ENCODE data around the gene CNTROB. TPM values are rescaled to one million over a fixed set of nuclear protein-coding genes. Genes with fewer than 3 reads are reported as not detected.

The CNTROB gene
- total RNA-seq, 2 donors from 2014 or later, result 14.7 to 15.2 TPM

DNA sequence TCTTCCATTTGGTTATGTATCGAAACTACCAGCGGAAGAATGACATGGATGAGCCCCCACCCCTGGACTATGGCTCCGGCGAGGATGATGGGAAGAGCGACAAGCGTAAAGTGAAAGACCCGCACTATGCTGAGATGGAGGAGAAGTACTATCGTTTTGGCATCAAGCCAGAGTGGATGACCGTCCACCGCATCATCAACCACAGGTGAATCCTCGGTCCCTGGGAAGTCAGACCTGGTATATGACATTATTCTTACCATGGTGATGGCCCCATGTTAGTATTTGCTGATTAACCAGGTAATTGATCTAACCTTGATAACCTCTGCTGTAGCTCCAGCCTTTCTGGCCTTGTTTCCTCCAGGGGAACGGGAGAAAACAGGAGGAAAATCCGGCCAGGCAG is 34.9 kb upstream of the CNTROB start:
- no peak for DNase-seq (ENCODE audit: low spot score)
- intact Hi-C loops (cut with DNase I), result no loop called here

DNA sequence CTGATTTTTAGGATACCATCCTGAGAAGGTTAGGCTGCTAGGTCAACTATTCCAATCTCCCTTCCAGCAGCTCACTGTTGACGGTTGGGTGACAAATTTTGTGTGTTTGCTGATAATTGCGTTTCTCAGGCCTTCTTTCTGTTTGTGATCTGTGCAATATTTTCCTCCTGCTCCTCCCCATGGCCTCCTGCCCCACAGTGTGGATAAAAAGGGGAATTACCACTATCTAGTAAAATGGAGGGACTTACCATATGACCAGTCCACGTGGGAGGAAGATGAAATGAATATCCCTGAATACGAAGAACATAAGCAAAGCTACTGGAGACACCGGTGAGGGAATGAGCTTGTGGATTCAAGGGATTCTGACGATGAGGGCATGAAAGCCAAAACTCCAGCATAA is 34.2 kb upstream of the CNTROB start:
- intact Hi-C loops (cut with DNase I), result no loop called here
- DNase-seq (ENCODE audit: low spot score), result no peak

DNA sequence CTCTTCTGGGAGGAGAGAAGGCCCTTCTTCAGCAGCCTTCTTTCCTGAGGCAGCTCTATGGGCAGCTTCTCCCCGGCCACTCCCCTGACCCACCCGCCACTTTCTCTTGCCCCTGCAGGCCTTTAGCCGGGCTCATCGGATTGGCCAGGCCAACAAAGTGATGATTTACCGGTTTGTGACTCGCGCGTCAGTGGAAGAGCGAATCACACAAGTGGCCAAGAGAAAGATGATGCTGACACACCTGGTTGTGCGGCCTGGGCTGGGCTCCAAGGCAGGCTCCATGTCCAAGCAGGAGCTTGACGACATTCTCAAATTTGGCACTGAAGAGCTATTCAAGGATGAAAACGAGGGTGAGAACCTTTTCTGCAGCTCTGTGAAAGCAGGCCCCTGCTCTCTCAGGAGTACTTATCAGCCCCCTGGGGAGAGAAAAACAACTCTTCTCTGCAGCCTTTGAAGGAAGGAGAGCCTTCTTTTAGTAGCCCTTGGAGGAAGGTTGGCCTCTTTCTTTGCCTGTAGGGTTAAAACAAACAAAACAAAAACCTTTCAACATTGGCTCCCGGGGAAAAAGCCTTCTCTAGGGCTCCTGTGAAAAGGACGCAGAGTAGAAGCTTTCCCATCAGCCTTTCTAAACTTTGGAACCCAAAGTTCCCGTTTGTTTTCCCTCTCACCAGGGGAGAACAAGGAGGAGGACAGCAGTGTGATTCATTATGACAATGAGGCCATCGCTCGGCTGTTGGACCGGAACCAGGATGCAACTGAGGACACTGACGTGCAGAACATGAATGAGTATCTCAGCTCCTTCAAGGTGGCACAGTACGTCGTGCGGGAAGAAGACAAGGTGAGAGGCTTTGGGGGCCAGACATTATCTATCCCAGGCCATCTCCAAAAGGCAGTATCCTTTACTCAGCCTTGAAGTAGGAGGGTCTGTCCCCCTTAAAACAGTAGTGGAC is 28.6 kb upstream of the CNTROB start:
- no peak for DNase-seq (ENCODE audit: low spot score)
- intact Hi-C loops (cut with DNase I), result no loop called here

DNA sequence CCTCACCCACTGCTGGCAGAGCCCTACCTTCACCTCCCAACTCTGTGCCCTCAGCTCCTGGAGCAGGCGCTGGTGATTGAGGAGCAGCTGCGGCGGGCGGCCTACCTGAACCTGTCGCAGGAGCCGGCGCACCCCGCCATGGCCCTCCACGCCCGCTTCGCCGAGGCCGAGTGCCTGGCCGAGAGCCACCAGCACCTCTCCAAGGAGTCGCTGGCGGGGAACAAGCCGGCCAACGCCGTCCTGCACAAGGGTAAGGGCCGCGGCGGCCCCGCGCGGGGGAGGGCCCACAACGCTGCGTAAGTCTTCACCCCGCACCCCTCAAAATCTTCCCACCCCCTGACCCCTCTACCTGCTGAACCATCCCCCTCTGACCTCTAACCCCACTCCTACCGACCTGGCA is 22.9 kb upstream of the CNTROB start:
- intact Hi-C loops (cut with DNase I), result no loop called here
- no peak for DNase-seq (ENCODE audit: low spot score)

DNA sequence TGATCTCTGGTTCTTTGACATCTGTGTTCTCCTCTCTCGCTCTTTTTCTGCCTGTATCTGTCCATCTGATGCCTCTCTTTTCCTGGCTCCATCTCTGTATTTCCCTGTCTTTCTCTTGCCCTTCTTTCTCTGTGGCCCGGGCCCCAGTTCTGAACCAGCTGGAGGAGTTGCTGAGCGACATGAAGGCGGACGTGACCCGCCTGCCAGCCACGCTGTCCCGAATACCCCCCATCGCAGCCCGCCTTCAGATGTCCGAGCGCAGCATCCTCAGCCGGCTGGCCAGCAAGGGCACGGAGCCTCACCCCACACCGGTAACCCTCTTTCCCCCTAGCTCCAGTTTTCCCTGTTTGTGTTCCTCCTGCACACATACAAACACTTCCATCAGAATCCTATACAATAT is 21.7 kb upstream of the CNTROB start:
- DNase-seq (ENCODE audit: low spot score), result no peak
- intact Hi-C loops (cut with DNase I), result loop anchor here in 1 of 2 donors (5.0 kb wide), 1 partner anchor 82 kb away; no protein-coding TSS in a partner anchor

DNA sequence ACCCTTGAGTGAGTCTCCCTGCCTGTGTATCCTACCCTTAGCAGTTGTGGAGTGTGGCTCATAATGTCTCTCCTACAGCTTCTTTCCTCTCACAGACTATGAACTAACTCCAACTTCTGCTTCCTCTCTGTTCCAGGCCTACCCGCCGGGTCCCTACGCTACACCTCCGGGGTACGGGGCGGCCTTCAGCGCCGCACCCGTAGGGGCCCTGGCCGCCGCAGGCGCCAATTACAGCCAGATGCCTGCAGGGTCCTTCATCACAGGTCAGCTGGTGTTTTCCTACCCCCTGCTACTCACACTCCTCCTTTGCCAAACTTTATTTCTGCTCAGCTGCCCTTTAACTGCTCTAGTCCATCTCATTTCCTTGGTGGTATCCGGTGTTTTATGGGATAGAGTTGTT is 21.3 kb upstream of the CNTROB start:
- intact Hi-C loops (cut with DNase I), result loop anchor here in 1 of 2 donors (5.0 kb wide), 1 partner anchor 82 kb away; no protein-coding TSS in a partner anchor
- DNase-seq (ENCODE audit: low spot score), result no peak

DNA sequence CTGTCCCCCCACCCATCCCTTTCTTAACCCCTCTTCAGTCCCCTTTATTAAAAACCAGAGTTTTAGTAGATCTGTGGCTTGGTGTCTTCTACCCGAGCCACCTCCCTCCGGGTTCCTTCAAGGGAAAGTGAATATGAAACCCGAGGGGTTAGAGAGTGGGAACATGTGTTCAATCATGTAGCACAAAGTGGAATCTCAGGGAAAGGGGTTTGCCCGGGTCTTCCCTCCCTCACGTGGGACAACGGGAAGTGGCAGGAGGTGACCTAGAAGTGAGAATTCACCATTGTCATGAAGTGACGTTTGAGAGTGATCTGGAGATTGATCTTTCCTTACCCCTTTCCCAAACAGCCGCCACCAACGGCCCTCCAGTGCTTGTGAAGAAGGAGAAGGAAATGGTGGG is 20.9 kb upstream of the CNTROB start:
- intact Hi-C loops (cut with DNase I), result loop anchor here in 1 of 2 donors (5.0 kb wide), 1 partner anchor 81 kb away; no protein-coding TSS in a partner anchor
- DNase-seq (ENCODE audit: low spot score), result no peak

DNA sequence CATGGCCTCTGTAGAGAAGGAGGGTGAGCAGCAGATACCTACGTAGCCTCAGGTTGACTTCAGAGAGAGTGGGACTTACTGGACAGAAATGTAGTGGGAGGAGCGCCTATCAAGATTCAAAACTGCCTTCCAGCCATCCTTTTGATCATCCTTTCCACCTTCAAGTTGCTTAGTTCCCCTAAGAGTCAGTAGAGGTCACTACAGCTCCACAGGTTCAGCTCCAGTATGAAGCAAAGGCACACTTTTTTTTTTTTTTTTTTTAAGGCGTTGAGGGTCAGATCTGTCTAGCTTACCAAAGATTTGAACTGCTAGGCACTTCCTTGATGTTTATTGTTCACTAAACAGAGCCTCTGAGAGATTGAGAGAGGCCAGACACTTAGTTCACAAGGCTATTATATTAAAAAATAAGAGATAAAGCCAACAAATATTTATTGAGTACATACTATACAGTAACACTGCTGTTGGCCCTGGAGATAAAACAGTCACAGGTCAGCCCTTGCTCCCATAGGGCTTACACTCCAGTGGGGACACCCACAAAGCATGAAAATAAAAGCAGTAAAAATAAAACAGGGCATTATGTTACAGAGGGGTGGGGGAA is 19.0 kb upstream of the CNTROB start:
- intact Hi-C loops (cut with DNase I), result loop anchor here in 1 of 2 donors (5.0 kb wide), 1 partner anchor 79 kb away; no protein-coding TSS in a partner anchor
- no peak for DNase-seq (ENCODE audit: low spot score)

DNA sequence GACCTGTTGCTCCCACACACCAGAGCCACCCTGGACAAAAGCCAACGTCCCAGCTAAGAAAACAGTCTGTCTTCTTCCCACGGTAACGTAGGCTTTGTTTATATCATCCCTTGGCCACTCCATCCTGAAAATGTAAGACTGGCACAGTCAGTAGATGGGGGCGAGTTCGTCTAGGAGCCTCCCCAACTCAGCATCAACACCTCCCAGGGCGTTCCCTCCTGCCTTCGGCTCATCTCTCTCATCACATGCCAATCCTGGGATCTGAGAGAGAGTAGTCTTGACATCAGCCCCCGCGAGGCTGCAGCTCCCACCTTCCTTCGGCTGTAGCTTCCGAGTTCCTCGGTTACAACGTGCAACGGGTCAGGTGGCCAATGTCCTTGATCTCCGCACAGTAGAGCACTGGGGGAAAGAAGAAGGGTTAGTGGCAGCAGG is 16.8 kb upstream of the CNTROB start:
- DNase-seq (ENCODE audit: low spot score), result no peak

DNA sequence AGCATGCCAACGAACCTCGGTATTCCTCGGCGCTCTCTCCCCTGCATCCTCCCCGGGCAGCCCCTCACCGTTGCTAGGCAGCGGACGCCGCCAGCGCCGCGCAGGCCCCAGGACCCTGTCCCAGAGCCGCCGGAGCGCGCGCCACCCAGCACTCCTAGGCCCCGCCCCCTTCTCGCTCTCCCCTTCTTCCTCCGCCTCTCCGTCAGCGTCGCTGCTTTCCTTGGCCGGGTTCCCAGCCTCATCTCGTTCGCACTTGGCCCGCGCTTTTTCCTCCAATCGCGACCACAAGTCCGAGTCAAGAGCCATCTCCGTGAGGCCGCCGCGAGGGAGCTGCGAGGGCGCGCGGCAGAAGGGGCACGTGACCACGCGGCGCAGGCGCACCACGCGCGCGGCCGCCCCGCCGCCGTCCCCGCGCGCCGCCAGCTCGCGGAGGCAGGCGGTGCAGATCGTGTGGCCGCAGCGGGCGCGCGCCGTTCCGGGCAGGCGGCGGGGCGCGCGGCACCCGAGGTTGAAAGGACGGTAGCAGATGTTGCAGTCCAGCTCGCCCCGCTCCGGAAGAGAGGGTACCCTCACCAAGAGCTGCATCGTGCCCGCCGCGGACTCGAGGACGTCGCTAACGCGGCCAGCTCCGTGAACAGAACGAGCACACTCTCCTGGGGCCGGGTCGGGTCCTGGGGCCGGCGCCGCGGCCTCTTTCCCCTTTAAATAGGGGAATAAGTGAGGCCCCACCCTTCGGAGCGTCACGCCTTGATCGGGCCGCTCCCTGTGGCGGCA is 16.2 kb upstream of the CNTROB start, which contains the start of gene RNF227:
RNF227 (minus strand) TSS at position 679 of the 774 bp plus-strand sequence; CDS start at position 585, 94 bp downstream.
- peak; percentile 98 for DNase-seq (ENCODE audit: low spot score)
- intact Hi-C loops (cut with DNase I), result no loop called here

More for the DNA sequence above, 16.8 kb upstream of the CNTROB start:
- intact Hi-C loops (cut with DNase I), result no loop called here

DNA sequence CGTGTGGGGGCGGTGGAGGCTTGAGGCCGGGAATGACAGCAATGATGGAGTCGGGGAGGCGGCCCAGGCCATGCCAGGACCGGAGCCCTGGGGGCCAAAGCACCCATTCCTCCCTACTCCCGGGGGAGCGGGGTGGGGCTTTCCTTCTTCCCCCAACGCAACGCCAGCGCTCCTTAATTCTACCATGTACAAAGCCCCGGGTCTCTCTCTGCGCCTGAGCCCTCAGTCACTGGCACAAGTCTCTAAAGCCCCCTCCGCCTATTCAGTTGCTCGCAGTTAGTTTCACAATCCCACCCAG is 15.7 kb upstream of the CNTROB start:
- intact Hi-C loops (cut with DNase I), result no loop called here
- DNase-seq (ENCODE audit: low spot score), result no peak

DNA sequence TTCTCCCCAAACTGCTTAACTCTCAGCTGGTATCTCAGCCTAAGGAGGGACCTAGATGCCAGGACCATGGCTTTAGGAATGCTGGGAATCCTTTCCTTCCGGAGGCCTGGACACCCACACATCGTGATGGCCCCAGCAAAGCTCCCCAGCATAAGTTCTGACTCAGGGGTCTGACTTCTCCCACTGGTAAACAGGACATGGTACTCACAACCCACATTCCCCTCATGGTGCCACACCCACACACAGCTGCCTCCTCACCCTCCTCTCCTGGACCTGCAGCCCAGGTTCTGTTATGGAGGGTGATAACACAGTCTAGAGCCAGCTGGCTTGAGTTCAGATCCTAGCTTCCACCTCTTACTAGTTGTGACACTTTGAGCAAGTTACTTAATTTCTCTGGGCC is 15.2 kb upstream of the CNTROB start:
- DNase-seq (ENCODE audit: low spot score), result no peak
- intact Hi-C loops (cut with DNase I), result no loop called here

DNA sequence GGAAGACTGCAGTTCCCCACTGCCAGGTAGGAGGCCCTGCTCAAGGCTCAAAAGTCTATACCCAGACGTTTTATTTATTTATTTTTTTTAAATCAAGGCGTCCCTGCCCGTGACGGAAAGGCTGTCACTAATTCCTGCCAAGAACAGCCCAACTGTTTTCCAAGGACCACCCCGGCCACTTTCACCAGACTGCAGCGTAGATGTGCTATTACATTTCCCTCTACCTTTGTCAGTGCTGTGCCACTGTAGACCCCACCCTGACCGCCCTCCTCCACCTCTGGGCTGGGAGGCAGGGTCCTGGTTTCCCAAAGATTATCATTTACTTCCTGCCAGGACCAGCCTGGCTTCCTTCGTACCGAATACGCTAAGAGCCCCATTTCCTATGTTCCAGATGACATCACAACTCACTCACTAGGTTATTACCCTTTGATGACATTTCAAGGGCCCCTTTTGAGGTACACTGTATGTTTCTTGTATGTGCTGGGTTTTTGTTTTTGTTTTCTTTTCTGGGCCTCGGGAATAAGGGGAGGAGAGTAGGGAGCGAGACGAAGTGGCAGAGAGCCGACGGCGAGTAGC is 9.6 kb upstream of the CNTROB start:
- intact Hi-C loops (cut with DNase I), result no loop called here
- no peak for DNase-seq (ENCODE audit: low spot score)

DNA sequence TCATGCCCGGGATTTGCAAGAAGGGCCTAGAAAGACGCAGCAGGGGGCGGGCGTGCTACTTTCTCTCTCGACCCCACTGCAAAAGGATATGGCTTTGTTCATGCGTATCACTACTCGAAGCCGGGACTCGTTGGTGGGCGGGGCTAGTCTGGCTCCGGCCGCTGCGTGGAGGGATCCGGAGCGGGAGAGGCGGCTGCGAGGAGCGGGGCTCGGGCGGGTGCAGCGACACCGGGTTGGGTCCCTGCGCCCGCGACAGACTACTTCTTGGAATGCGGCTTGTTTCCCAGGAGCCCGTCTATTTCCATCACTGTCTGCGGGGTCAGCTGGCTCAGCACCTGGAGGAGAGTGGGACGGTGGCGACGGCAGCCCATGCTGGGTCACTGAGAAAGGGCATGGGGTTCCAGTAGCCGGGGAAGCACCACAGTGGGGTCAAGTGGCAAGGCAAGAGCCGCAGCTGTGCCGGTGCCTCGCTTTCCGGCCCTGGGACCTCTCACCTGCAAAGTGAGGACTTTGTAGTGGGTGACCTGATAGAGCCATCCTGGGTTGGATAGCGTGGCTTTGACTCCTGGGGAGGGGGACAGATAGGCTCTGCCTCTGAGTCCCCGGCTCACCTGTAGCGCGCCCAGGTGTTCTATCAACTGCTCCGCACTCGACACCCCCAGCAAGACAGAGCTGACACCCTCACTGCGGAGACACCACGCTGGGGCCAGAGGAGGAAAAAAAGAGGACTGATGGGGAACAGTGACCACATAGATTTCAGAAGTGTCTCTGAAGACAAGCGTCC is 9.0 kb upstream of the CNTROB start:
- DNase-seq (ENCODE audit: low spot score), result peak; percentile 96
- intact Hi-C loops (cut with DNase I), result no loop called here

DNA sequence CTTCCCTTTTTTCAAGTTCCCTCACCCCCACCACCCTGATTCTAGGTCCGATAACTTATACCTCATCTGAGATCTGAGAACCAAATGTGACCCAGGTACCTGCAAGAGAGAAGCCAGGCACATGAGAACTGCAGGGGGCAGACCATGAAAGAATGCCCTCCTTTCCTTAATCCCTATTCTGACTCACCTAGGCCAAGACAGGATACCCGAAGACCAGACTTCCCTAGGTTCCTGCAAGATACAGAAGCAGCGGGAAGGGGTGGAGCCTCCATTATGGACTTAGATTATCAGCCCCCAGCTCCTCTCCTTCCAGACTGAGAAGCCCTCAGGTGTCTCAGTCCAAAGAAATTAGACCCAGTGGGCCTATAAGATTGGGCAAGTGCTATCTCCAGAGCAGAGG is 4.4 kb upstream of the CNTROB start:
- intact Hi-C loops (cut with DNase I), result loop anchor here in 1 of 2 donors (1.0 kb wide), 1 partner anchor 37 kb away; no protein-coding TSS in a partner anchor
- no peak for DNase-seq (ENCODE audit: low spot score)

DNA sequence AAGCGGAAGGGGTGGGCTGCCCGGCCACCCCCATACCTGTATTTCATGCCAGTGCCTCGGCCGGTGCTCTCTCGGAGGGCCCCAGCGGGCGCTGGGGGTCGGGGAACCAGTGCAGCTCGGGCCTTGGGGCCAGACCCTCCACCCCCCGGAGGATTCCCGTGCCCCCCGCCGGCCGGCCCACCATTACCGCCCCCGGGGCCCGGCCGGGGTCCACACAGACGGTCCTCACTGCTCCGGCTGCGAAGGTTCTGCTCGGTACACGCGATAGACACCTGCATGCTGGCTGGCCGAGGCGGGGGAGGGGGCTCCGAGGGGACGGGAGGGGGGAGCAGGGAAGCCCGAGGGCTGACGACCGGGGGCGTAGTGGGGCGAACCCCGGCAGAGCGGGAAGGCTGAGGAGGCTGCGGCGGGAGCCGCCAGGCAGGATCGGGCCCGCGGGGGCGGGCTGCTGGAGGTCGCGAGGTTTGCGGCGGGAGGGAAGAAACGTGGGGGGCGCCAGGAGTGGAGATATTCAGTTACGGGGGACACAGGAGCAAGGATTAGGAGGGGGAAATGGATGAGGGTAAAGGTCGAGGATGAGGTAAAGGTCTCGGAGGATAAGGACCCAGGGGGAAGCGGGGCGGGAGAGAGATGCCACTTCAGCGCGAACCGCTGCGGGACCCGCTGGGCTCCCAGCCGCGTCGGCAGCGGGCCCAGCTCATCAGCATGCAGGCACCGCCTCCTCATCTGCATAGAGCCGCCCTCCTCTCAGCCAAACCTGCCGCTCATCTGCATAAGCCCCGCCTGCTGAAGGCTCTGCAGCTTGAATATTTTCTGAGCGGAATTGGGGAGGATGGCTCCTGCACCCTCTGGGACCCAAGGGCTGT is 2.6 kb upstream of the CNTROB start, which contains the start of gene KCNAB3:
KCNAB3 (minus strand) TSS at position 699 of the 866 bp plus-strand sequence; CDS start at position 278, 421 bp downstream.
- intact Hi-C loops (cut with DNase I), result loop anchor here in 1 of 2 donors (10.0 kb wide), 1 partner anchor 695 kb away; no protein-coding TSS in a partner anchor
- DNase-seq (ENCODE audit: low spot score), result peak; percentile 87
